ENCODE data around the gene TFPI. TPM values are rescaled to one million over a fixed set of nuclear protein-coding genes. Genes with fewer than 3 reads are reported as not detected.

Gene TFPI
- total RNA-seq, 1 experiment from 2014 or later = 12.0 TPM

GRCh38 chr2:187469538-187469937 is 84.7 kb downstream of the TFPI start:
- no peak overlapping the region for H3K4me3 ChIP-seq
- DNase-seq = no peak
- H3K27me3 ChIP-seq = no peaks in the 10 kb centered on the region
- no peaks in the 10 kb centered on the region for H3K9me3 ChIP-seq
- no peaks in the 10 kb centered on the region for H3K36me3 ChIP-seq

GRCh38 chr2:187468262-187468661 is 86.0 kb downstream of the TFPI start:
- no peaks in the 10 kb centered on the region for H3K36me3 ChIP-seq
- H3K27me3 ChIP-seq = no peaks in the 10 kb centered on the region
- no peaks in the 10 kb centered on the region for H3K9me3 ChIP-seq
- no peak for DNase-seq
- H3K4me3 ChIP-seq = no peak overlapping the region

- H3K9me3 ChIP-seq = no peaks in the 10 kb centered on the region
- no peak overlapping the region for H3K4me3 ChIP-seq
- no peak for DNase-seq
- H3K27me3 ChIP-seq = no peaks in the 10 kb centered on the region
- no peaks in the 10 kb centered on the region for H3K36me3 ChIP-seq
Observed at GRCh38 chr2:187466129-187466792, 88.0 kb downstream of the TFPI start.

GRCh38 chr2:187462839-187463238 is 91.4 kb downstream of the TFPI start:
- Histone ChIP-seq H3K36me3 (no peaks in the 10 kb centered on the region), H3K27me3 (no peaks in the 10 kb centered on the region), H3K4me3 (no peak overlapping the region), H3K9me3 (no peaks in the 10 kb centered on the region)
- DNase-seq = no peak

- no peak for DNase-seq
- Histone ChIP-seq H3K27me3 (no peaks in the 10 kb centered on the region), H3K36me3 (no peaks in the 10 kb centered on the region), H3K9me3 (no peaks in the 10 kb centered on the region), H3K4me3 (no peak overlapping the region)
Observed at GRCh38 chr2:187461294-187462261, 92.7 kb downstream of the TFPI start.

- no peaks in the 10 kb centered on the region for H3K9me3 ChIP-seq
- H3K27me3 ChIP-seq = no peaks in the 10 kb centered on the region
- no peak overlapping the region for H3K4me3 ChIP-seq
- H3K36me3 ChIP-seq = no peaks in the 10 kb centered on the region
- no peak for DNase-seq
Observed at GRCh38 chr2:187459256-187459655, 95.0 kb downstream of the TFPI start.

- Histone ChIP-seq H3K4me3 (no peak overlapping the region), H3K27me3 (no peaks in the 10 kb centered on the region), H3K9me3 (no peaks in the 10 kb centered on the region), H3K36me3 (no peaks in the 10 kb centered on the region)
- no peak for DNase-seq
Observed at GRCh38 chr2:187453078-187453641, 101.1 kb downstream of the TFPI start.

GRCh38 chr2:187451510-187451909 is 102.7 kb downstream of the TFPI start:
- no peak for DNase-seq
- Histone ChIP-seq H3K27me3 (no peaks in the 10 kb centered on the region), H3K4me3 (no peak overlapping the region), H3K9me3 (no peaks in the 10 kb centered on the region), H3K36me3 (no peaks in the 10 kb centered on the region)

- no peak for DNase-seq
- H3K9me3 ChIP-seq = no peaks in the 10 kb centered on the region
- no peak overlapping the region for H3K4me3 ChIP-seq
- H3K36me3 ChIP-seq = no peaks in the 10 kb centered on the region
- no peaks in the 10 kb centered on the region for H3K27me3 ChIP-seq
Observed at GRCh38 chr2:187447336-187447735, 106.9 kb downstream of the TFPI start.

- no peak overlapping the region for H3K4me3 ChIP-seq
Observed at GRCh38 chr2:187446711-187447110, 107.5 kb downstream of the TFPI start.

GRCh38 chr2:187445051-187445450 is 109.2 kb downstream of the TFPI start:
- H3K9me3 ChIP-seq = no peaks in the 10 kb centered on the region
- no peaks in the 10 kb centered on the region for H3K36me3 ChIP-seq
- no peak for DNase-seq

More at GRCh38 chr2:187446711-187447110, 107.5 kb downstream of the TFPI start:
- DNase-seq = no peak
- H3K36me3 ChIP-seq = no peaks in the 10 kb centered on the region
- no peaks in the 10 kb centered on the region for H3K9me3 ChIP-seq
- no peaks in the 10 kb centered on the region for H3K27me3 ChIP-seq

GRCh38 chr2:187442778-187443177 is 111.5 kb downstream of the TFPI start:
- no peak for DNase-seq

More at GRCh38 chr2:187445051-187445450, 109.2 kb downstream of the TFPI start:
- Histone ChIP-seq H3K4me3 (no peak overlapping the region), H3K27me3 (no peaks in the 10 kb centered on the region)

GRCh38 chr2:187442378-187442777 is 111.9 kb downstream of the TFPI start:
- Histone ChIP-seq H3K27me3 (no peaks in the 10 kb centered on the region), H3K36me3 (no peaks in the 10 kb centered on the region), H3K9me3 (no peaks in the 10 kb centered on the region), H3K4me3 (no peak overlapping the region)
- no peak for DNase-seq

More at GRCh38 chr2:187442778-187443177, 111.5 kb downstream of the TFPI start:
- Histone ChIP-seq H3K36me3 (no peaks in the 10 kb centered on the region), H3K27me3 (no peaks in the 10 kb centered on the region), H3K4me3 (no peak overlapping the region), H3K9me3 (no peaks in the 10 kb centered on the region)

- Histone ChIP-seq H3K4me3 (no peak overlapping the region), H3K9me3 (no peaks in the 10 kb centered on the region), H3K27me3 (no peaks in the 10 kb centered on the region), H3K36me3 (no peaks in the 10 kb centered on the region)
- no peak for DNase-seq
Observed at GRCh38 chr2:187440101-187440675, 114.0 kb downstream of the TFPI start.

GRCh38 chr2:187438455-187438854 is 115.8 kb downstream of the TFPI start:
- Histone ChIP-seq H3K27me3 (no peaks in the 10 kb centered on the region), H3K36me3 (no peaks in the 10 kb centered on the region), H3K9me3 (no peaks in the 10 kb centered on the region), H3K4me3 (no peak overlapping the region)
- no peak for DNase-seq

GRCh38 chr2:187435756-187436155 is 118.5 kb downstream of the TFPI start:
- no peak for DNase-seq
- Histone ChIP-seq H3K36me3 (no peaks in the 10 kb centered on the region), H3K4me3 (no peak overlapping the region)

GRCh38 chr2:187435078-187435477 is 119.2 kb downstream of the TFPI start:
- Histone ChIP-seq H3K27me3 (no peaks in the 10 kb centered on the region), H3K4me3 (no peak overlapping the region), H3K36me3 (no peaks in the 10 kb centered on the region), H3K9me3 (no peaks in the 10 kb centered on the region)
- no peak for DNase-seq

More at GRCh38 chr2:187435756-187436155, 118.5 kb downstream of the TFPI start:
- Histone ChIP-seq H3K9me3 (no peaks in the 10 kb centered on the region), H3K27me3 (no peaks in the 10 kb centered on the region)

All from MG63 (cell line).